SK-N-SH (cell line): Measurements from ENCODE around the gene GUCY1A2.

Source experiments
- EP300 ChIP-seq, 2 experiments: IDR thresholded peaks; 2 replicates each; pipeline versions ENCODE4 v1.4.0 to v1.6.1; 2012; ENCODE audit warnings: borderline replicate concordance in 1 of 2, low read depth in 1 of 2, low read length in 1 of 2
- EZH2phosphoT487 ChIP-seq: fragments of 200-600 bp; sonication (generic); IDR thresholded peaks from 2 replicates; pipeline ENCODE4 v1.6.1; 2017; ENCODE audit warnings: low read depth, mixed run types, mild to moderate bottlenecking, antibody characterized with exemption, moderate library complexity, borderline replicate concordance
- FOSL2 ChIP-seq: IDR thresholded peaks from 2 replicates; pipeline ENCODE4 v1.4.0; 2012; ENCODE audit warnings: low read depth, mild to moderate bottlenecking, moderate library complexity, borderline replicate concordance
- MXI1 ChIP-seq: IDR thresholded peaks from 2 replicates; pipeline ENCODE4 v1.6.1; 2012; ENCODE audit warnings: mild to moderate bottlenecking, low read depth, low read length, improper control_type of control experiment
- NFIC ChIP-seq: IDR thresholded peaks from 2 replicates; pipeline ENCODE4 v1.4.0; 2012; ENCODE audit warnings: borderline replicate concordance
- POLR2AphosphoS5 ChIP-seq: IDR thresholded peaks from 2 replicates; pipeline ENCODE4 v1.6.1; 2012; ENCODE audit warnings: low read depth, low read length
- RXRA ChIP-seq: IDR thresholded peaks from 2 replicates; pipeline ENCODE4 v1.4.0; 2012; ENCODE audit warnings: low read depth, mild to moderate bottlenecking, borderline replicate concordance
- TF ChIP-seq, protein P1 (sequence below): IDR thresholded peaks from 2 replicates; pipeline ENCODE4; 2012
- TF ChIP-seq, protein P2 (sequence below): IDR thresholded peaks from 2 replicates; pipeline ENCODE4 v1.4.0; 2012; ENCODE audit warnings: low read depth
- TF ChIP-seq, protein P3 (sequence below): fragments of 200-600 bp; sonication (generic); IDR thresholded peaks from 2 replicates; pipeline ENCODE4 v1.6.1; 2017; ENCODE audit warnings: antibody characterized with exemption, mild to moderate bottlenecking, moderate library complexity

DNA sequence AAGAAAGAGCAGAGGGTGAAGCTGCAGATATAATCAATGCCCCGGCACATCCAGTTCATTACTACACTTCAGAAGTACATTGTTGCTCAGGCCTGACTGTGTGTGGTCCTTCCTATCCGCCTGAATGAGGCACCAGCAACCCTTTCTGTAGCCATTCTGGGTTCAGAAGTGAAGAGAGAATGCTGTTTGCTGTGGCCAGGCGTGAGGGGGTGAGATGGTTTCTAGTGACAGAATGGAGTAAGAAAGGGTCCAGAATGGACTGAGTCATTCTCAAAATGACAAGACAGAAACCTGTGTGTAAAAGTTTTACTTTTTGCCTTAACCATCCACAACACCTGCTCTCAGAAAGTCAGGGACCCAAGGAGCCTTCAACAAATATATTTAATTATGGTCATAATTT, 334.8 kb downstream of the GUCY1A2 start:
- TF ChIP-seq MXI1 (no peak), EZH2phosphoT487 (no peak), RXRA (no peak), NFIC (no peak), EP300 (IDR thresholded peaks at IDR 0.05; ENCODE audit: borderline replicate concordance in 1 of 2, low read depth in 1 of 2, low read length in 1 of 2) (no peak), POLR2AphosphoS5 (no peak), FOSL2 (no peak)
- TF ChIP-seq, protein P1, sequence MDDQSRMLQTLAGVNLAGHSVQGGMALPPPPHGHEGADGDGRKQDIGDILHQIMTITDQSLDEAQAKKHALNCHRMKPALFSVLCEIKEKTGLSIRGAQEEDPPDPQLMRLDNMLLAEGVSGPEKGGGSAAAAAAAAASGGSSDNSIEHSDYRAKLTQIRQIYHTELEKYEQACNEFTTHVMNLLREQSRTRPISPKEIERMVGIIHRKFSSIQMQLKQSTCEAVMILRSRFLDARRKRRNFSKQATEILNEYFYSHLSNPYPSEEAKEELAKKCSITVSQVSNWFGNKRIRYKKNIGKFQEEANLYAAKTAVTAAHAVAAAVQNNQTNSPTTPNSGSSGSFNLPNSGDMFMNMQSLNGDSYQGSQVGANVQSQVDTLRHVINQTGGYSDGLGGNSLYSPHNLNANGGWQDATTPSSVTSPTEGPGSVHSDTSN = no peak
- TF ChIP-seq, protein P2, sequence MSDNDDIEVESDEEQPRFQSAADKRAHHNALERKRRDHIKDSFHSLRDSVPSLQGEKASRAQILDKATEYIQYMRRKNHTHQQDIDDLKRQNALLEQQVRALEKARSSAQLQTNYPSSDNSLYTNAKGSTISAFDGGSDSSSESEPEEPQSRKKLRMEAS = no peak
- TF ChIP-seq, protein P3, sequence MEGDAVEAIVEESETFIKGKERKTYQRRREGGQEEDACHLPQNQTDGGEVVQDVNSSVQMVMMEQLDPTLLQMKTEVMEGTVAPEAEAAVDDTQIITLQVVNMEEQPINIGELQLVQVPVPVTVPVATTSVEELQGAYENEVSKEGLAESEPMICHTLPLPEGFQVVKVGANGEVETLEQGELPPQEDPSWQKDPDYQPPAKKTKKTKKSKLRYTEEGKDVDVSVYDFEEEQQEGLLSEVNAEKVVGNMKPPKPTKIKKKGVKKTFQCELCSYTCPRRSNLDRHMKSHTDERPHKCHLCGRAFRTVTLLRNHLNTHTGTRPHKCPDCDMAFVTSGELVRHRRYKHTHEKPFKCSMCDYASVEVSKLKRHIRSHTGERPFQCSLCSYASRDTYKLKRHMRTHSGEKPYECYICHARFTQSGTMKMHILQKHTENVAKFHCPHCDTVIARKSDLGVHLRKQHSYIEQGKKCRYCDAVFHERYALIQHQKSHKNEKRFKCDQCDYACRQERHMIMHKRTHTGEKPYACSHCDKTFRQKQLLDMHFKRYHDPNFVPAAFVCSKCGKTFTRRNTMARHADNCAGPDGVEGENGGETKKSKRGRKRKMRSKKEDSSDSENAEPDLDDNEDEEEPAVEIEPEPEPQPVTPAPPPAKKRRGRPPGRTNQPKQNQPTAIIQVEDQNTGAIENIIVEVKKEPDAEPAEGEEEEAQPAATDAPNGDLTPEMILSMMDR = no peak
